GM21717 (cell line): ENCODE results near the gene ACVRL1.

Experiments used
- ATAC-seq: cut with Tn5 transposase; IDR thresholded peaks from one replicate; pipeline ENCODE4 v1.9.1; 2021; ENCODE audit warnings: mild to moderate bottlenecking, moderate library complexity; ENCODE audit not compliant: unreplicated experiment

Gene ACVRL1

DNA sequence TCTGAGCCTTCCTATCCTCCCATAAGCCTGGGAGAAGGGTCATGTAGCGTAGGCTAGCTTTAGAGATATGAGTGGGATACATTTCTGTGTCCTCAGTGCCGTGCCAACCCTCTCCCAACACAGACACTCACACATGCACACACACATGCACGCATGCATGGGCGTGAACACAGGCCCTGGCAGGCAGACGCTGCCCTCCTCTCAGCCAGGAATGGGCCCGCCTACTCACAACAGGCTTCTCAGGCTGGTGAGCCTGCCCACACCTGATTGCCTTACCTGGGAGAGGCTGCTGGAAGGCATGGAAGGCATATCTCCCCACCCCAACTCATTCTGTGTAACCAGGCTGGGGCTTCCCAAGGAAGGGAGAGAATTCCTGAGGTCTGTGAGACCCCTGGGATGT is 31.4 kb downstream of the ACVRL1 start:
- no peak for ATAC-seq

DNA sequence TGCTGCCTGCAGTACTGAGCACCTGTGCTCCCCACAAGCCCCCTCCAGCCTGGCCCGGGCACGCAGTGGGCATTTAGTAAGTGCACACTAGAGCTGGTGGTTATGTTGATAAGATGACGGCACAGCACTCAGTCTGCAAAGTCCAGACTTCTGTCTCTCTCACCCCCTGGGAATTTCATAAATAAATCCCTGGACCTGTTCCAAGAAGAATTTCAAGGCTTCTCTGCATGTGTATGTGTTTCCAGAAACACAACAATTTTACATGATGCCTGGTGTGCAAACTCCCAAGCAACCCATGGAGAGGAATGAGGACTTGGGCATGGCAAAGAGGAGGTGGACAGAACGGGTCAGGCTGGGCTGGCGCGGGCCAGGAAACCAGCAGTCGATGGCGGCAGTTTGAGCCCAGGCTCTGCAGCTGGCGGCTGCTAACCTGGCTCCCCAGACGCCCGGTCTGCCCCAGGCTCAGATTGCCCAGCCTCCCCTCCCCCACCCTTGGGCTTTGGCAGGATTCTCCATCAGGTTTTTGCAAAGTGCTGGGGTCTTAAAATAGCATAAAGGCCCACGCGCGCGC is 33.8 kb downstream of the ACVRL1 start:
- no peak for ATAC-seq

DNA sequence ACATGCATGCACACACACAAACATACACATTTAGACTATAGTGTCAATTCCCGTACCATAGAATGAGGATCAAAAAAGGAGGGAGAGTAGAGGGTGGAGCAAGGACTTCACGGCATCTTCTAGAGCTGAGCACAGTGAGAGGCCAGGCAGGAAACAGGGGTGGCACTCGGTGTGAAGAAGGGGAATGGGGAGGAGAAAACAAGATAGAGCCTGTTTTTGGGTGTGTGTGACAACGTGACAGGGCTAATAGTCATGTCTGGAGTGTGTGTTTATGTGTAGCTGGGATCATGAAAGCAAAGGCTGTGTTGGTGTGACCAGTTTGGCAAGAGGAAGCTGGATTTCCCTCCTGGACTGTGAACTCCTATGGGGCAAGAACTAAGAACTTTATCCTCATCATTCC is 34.3 kb downstream of the ACVRL1 start:
- ATAC-seq: no peak

DNA sequence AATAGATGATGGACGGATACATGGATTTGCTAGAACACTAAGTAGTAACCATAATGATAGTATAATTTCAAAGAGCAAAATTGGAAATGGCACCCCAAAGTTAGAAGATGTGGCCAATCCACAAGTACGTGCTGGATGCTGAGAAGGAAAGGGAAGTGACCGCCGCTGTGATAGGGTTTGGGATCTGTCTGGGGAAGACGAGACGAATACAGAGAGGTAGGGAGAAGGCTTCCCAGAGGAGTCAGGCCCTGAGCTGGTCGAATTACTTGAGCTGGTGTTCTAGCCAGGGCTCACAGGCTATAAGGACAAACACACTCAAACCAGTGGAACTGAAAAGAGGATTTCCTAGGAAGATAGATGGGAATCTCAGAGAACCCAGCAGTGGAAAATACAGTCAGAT is 34.8 kb downstream of the ACVRL1 start:
- no peak for ATAC-seq

DNA sequence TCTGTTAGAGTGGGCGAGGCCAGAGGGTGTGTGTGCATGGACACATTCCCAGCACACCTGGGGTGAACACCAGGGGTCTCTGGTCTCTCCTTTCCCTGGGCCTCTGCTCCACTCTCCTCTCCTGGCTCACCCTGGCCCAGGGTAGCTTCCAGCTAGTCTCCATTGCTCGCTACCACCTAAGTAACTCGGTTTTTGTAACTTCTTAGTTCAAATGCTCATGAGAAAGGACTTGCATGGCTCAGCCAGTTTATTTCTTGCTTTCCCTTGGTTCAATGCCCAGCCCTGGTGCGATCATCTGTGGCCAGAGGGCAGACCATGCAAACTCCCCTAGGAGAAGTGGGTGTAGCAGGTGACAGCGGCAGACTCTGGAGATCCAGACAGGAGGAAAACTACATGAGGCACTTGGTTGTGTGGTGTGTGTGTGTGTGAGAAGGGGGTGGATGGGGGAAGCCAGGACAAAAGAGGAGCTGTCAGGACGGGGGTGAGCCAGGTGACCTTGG is 35.2 kb downstream of the ACVRL1 start:
- no peak for ATAC-seq

DNA sequence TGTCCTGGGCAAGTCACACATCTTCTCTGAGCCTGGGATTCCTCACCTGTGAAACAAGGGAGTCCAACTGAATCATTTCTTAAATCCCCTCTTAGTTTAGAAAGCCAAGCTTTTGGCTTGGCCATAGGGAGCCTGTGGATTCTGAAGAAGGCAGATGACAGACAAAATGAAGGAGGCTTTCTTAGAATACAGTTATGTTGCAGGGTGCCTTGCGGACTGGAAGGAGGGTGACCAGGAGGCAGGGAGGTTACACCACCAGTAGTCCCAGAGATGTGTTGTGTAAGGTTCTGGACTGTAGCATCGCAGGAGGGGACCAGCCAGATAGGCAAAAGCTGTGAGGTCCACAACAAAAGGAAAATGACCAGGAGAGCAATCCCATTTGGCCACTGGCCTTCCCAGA is 36.0 kb downstream of the ACVRL1 start:
- ATAC-seq: no peak

DNA sequence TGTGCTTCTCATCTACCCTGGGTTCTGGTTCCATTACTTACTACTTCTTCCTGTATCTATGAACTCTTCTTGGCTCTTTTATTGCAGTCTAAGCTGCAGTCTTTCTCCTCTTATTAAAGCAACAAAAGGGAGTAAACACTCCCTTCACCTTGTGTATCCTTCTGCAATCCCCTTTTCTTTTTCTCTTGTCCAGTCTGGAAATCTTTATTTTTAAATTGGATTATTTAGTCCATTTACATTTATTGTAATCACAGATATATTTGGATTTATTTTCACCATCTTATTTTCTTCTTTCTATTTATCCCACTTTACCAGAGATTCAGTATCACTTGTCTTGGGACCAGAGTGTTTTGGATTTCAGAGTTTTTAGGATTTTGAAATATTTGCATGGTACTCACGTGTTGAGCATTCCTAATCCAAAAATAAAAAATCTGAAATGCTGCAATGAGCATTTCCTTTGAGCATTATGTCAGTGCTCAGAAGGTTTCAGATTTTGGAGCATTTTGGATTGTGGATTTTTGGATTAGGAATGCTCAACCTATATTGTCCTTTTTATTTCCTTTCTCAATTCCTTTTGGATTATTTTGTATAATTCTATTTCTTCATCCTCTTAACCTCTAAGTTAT is 37.4 kb downstream of the ACVRL1 start:
- no peak for ATAC-seq

DNA sequence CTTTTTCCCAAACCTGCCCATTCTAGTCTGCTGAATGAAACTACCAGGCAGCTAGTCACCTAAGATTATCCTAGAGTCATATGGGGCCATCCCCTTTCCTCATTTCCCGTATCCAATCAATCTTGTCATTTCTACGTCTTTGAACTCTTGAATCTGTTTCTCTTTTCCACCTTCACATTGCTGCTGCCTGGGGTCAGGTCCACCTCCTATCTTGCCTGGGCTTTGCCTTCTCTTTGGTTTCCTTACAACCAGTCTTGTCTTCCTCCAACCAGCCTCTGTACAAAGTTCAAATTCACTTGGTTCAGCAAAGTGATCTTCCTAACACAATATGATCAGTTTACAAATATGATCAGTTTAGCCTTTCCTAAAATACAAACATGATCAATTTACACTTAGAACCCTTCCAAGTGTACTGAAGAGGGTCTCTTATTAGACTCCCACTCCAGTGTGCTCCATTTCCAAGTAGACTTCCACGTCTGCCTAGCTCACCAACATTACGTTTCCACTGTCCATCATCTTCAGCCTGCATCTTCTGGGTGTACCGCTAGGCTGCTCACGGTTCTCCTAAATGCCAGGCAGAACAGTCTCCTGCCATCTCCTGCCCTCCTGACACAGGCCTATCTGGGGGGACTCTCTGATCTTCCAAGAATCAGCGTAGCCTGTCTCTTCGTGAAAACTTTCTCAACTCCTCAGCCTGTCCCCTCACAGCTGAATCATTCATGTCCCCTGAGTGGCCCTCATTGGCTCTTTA is 40.1 kb downstream of the ACVRL1 start:
- no peak for ATAC-seq

DNA sequence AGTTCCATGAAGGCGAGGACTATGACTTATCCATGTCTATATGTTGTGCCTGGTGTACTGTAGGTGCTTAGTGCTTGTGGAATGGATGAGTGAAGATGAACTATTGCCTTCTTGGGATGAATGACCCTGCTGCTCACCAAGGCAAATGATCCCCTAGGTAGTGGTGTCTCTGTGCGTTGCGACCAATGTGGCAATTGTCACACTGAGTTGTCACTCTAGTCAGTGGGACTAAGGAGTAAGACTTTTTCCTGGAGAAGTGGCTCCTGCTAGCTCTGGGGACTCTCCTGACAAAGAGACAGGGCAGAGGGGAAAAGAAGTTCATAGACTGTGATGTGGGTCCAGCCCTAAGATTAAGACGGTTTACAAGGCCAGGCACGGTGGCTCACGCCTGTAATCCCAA is 40.8 kb downstream of the ACVRL1 start:
- no peak for ATAC-seq

DNA sequence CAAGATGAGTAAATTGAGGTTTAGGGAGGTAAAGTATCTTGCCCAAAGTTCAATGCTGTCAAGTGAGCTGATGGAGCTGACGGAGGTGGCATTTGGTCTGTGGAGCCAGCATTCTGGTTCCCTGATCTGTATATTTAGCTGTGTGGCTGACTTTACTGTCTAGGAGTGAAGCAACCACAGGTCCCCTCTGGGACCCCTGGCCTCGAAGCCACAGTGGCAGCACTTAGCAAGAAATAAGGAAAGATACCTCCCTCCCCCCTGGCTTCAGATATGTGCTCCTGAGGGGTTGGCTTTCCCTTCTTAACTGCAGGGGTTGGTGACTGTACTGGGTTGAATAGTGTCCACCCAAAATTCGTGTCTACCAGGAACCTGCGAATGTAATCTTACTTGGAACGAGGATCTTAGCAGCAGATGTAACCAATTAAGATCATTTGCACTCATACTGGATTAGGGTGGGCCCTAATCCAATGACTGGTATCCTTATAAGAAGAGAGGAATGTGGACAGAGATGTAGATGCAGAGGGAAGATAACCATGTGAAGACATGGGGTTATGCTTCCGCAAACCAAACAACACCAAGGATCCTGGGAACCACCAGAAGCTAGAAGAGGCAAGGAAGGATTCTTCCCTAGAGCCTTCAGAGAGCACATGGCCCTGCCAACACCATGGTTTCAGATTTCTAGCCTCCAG is 42.2 kb downstream of the ACVRL1 start:
- ATAC-seq: no peak

DNA sequence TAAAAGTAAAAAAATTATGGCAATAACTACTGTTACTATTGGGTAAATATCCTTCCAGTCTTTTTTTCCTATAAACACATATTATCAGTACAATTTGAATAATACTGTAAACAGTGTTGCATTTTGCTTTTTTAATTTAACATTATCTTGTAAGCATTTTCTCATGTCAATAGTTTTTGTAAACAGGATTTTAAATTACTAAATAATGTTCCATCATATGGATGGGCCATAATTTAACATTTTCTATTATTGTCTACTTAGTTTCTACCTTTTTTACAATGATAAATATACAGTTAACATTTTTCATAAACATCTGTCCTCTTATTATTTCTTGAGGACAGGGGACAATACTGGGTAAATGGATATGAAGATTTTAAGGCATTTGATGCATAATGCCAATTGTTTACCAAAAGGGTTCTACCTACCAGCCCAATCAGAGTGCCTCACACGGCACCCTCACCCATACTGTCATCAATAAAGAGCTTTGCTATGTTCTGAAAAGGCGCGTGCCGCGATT is 43.4 kb downstream of the ACVRL1 start:
- no peak for ATAC-seq

DNA sequence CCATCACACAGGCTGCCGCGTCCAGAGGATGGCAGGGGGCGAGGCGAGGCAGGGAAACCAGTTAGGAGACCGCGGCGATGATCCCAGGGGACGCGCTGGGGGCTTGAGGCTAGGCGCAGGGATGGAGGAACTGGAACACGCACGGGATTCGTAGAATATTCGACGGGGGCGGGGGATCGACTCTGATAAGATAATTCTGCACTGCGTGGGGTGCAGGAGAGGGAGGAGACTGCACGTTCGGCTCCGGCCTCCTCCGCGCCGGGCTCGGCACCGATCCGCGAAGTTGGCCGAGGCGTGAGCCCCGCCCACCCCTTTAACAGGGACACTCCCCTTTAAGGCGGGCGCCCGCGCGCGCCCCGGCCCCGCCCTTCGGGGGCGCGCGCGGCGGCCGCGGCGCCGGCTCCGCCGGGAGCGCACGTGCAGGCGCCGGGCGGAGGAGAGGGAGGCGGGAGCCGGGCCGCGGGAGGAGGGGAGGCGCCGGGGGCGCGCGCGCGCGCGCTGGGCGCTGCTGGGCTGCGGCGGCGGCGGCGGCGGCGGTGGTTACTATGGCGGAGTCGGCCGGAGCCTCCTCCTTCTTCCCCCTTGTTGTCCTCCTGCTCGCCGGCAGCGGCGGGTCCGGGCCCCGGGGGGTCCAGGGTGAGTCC is 44.0 kb downstream of the ACVRL1 start, which contains the start of gene ACVR1B:
Gene ACVR1B (plus strand): TSS at position 501 of the 644 bp plus-strand sequence. CDS start 45 bp downstream, at position 546.
- peak; percentile 77 for ATAC-seq

DNA sequence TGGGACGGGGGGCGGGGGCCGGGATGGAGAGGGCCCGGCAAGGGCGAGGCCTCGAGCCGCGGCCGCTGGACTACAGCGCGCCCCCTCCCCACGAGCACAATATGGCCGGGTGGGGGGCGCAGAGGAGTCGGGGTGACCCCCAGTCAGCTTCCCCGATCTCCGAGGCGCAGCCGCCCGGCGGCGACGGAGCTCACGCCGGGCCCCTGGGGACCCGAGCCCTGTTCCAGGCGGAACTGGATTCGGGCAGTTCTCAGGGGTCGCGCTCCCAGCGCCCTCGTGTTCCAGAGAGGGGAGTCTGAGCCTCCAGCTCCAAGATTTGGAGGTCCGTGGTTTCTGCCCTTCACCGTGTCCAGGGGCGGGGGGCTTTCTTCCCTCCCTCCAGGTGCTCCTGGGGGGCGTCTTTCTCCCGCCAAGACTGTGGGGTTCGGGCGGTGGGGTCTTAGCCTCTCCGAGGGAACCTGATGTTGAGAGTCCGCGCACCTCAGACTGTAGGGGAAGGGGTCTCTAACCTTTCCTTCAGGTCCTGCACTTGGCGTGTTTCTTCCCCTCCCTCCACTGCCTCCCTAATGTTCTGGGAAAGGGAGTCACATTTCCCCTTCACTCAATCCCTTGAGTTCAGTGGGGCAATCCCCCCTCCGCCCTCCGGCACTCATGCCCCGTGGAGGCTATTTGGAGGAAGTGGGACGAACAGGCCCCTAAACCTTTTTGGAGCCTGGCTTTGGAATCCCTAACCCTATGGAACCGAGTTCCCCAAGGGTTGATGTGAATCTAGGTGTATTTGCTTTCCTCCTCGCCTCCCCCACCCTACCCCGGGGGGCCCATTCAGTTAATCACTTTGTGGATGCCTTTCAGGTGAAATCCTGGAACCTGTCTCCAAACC is 44.8 kb downstream of the ACVRL1 start:
- no peak for ATAC-seq

DNA sequence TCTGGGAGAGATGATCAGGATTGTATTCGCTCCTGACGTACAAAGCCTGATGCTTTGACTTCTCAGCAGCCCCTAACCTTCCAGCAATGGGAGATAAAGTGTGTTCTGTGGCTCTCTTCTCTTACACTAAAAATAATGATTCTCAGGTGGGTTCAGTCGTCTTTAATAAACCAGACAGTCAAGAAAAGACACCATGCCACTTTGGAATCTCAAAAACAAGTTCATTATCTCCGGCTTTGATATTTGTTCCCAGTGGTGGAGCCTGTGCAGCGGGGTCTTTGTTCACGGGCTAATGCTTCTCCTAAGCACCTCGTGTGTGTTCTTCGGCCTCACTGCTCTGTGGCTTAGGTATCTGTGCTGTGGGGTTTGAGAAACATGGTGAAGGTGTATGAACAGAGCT is 45.8 kb downstream of the ACVRL1 start:
- no peak for ATAC-seq

DNA sequence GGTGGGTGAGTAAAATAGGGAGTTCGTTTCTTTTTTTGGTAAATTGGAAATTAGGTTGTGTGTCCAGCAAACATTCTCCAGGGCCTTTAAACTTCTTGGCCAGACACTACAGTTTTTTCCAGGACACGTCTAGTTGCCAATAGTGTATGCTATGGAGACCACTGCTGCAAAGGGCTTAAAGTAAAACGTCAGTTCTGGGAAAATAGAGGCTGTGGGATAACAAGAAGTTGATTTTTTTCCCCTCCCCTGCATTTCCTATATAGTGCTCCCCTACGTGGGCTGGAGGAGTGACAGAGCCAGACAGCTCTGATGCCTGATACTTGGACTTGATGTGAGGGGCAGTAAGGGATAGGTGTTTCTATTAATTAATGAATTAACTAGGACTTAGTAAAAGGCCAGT is 46.6 kb downstream of the ACVRL1 start:
- ATAC-seq: no peak

DNA sequence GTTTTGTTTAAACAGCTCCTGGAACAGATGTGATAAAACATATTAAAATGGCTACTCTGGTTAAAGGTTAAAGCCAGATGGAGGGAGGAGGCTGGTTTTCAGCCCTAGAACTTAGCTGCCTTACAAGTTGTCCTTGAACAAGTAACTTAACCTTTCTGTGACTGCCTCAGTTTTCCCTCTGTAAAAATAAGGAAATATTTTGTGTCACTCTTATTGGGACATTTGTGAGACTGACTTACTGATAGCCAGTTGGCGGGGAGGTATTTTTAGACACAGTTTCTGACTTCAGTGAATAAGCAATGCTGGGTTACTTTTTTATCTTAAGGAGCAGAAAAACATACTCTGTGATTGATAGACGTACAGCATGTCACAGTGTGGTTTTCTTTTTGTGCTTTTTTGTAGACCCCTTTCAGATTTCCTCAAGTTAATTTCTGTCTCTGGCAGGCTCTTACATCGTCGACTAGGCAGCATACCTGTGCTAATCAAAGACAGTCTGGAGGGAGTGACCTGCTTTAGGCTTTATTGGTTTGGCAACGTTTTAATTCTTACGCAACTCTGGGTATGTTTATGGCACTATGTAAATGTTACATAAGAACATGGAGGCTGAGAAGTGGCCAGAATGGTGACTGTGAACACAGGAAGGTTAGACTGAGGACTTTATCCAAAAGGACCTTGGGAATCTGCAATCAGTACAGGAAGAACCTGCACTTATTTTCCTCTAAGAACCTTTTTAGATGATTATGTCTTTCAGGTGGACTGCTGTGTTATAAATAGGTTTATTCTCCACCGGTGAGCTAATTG is 47.5 kb downstream of the ACVRL1 start:
- ATAC-seq: no peak

DNA sequence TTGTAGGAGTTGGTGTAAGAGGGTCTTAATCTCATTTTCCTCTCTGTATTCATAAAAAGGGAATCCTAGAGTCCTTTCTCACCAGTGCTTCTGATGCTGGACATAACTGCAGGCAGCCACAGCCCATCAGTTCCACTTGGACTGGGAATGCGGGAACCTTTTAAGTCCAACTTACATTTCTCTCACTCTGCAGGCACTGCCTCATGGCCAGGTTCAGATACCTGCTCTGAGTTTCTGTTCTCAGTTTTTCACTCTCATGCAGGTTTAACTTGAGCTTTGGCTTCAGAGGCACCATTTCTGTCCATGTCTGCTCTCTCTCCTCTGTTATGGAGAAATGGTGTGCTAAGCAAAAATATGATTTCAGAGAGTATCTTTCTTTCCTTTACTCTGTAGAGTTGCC is 48.4 kb downstream of the ACVRL1 start:
- ATAC-seq: no peak

DNA sequence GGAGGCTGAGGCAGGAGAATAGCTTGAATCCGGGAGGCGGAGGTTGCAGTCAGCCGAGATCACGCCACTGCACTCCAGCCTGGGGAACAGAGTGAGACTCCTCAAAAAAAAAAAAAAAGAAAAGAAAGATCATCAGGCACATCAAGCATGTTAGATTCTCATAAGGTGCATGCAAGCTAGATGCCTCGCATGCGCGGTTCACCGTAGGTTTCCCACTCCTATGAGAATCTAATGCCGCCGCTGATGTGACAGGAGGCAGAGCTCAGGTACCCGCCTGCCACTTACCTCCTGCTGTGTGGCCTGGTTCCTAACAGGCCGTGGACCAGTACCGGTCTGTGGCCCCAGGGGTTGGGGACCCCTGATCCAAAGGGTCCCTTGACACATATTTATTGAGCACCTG is 51.2 kb downstream of the ACVRL1 start:
- no peak for ATAC-seq

DNA sequence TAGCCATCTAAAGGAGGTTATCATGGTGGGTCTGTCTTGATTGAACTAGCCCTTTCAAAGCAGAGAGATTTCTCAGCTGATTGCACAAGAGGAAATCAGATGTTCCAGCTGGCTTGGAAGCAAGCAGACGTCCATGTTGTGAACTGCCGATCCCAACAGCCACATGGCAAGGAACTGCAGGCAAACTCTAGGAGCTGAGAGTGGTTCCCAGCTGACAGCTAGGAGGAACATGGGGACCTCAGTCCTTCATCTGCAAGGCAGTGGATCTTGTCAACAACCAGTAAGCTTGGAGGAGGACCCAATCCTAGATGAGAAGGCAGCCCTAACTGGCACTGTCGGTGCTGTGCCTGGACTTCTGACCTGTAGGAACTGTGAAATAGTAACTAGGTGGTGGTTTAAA is 51.9 kb downstream of the ACVRL1 start:
- no peak for ATAC-seq
